ENCODE measurements around the gene FASTKD1.

- TF ChIP-seq TAF1 (IDR thresholded peaks at IDR 0.05; ENCODE audit: borderline replicate concordance, insufficient read depth, low read length) (no peak), POLR2AphosphoS5 (IDR thresholded peaks at IDR 0.05; ENCODE audit: low read depth, low read length) (no peak), SIN3A (IDR thresholded peaks at IDR 0.05; ENCODE audit: borderline replicate concordance, insufficient read depth, low read length) (no peak)
Measured at GRCh38 chr2:169571571-169571970, 2.1 kb downstream of the FASTKD1 start.

Data from PFSK-1 (cell line).